C4-2B (cell line): ENCODE measurements around the gene CFAP45.

Experiments used
- CTCF ChIP-seq: fragments of 450-650 bp; conservative IDR thresholded peaks from 2 replicates; pipeline ENCODE4 v1.5.1; 2017; ENCODE audit warnings: mild to moderate bottlenecking
- ZFX ChIP-seq: fragments of 450-650 bp; IDR thresholded peaks from 2 replicates; pipeline ENCODE4 v1.6.1; 2017

- TF ChIP-seq CTCF, result no peak
- TF ChIP-seq ZFX, result no peak
These were observed 20.8 kb downstream of the CFAP45 start for GRCh38 chr1:159879136-159879535.
